Spleen (tissue), 11 donors: ENCODE data around the gene CHST8. TPM values are rescaled to one million over a fixed set of nuclear protein-coding genes. Genes with fewer than 3 reads are reported as not detected.

Experiments used
- DNase-seq: peaks from one replicate; pipeline ENCODE4 v3.0.0-alpha.2; 2020
- H3K27ac ChIP-seq, 8 donors: fragments of 200-600 bp; sonication (generic) in 7 of 8; 1 replicate in 4 of 8; 2 replicates in 4 of 8; pipeline versions ENCODE4 v1.5.0 to v1.8.0; 2016 to 2021; ENCODE audit warnings: inconsistent platforms in 4 of 8, mild to moderate bottlenecking in 4 of 8, moderate library complexity in 1 of 8
- H3K27me3 ChIP-seq, 7 donors: fragments of 200-600 bp; sonication (generic) in 6 of 7; replicated peaks in 1 of 7; 1 replicate in 4 of 7; 2 replicates in 3 of 7; pipeline versions ENCODE4 v1.5.0 to v1.8.0; 2016 to 2021; ENCODE audit warnings: inconsistent platforms in 3 of 7, mild to moderate bottlenecking in 1 of 7
- H3K36me3 ChIP-seq, 6 donors: fragments of 200-600 bp; sonication (generic) in 5 of 6; 1 replicate in 4 of 6; 2 replicates in 2 of 6; pipeline versions ENCODE4 v1.5.0 to v1.8.0; 2016 to 2021; ENCODE audit warnings: inconsistent platforms in 2 of 6
- H3K4me1 ChIP-seq, 6 donors: fragments of 200-600 bp; sonication (generic) in 5 of 6; 1 replicate in 3 of 6; 2 replicates in 3 of 6; pipeline versions ENCODE4 v1.5.0 to v1.8.0; 2016 to 2021; ENCODE audit warnings: inconsistent platforms in 3 of 6
- H3K4me3 ChIP-seq, 8 donors: fragments of 200-600 bp; sonication (generic) in 7 of 8; 1 replicate in 4 of 8; 2 replicates in 4 of 8; pipeline versions ENCODE4 v1.5.0 to v1.8.0; 2016 to 2021; ENCODE audit warnings: inconsistent platforms in 4 of 8, mild to moderate bottlenecking in 4 of 8, moderate library complexity in 2 of 8
- H3K9me3 ChIP-seq, 8 donors: fragments of 200-600 bp; sonication (generic) in 7 of 8; 1 replicate in 4 of 8; 2 replicates in 4 of 8; pipeline versions ENCODE4 v1.5.0 to v1.8.0; 2016 to 2021; ENCODE audit warnings: inconsistent platforms in 4 of 8
- POLR2A ChIP-seq, 3 donors: fragments of 450-650 bp; IDR thresholded peaks; one replicate each; pipeline ENCODE4 v1.5.1; 2017; ENCODE audit warnings: antibody characterized with exemption in 3 of 3, mild to moderate bottlenecking in 1 of 3
- POLR2AphosphoS5 ChIP-seq, 3 donors: sonication (generic); formaldehyde crosslinking; IDR thresholded peaks; one replicate each; pipeline ENCODE4 v1.5.1; 2017; ENCODE audit warnings: antibody characterized with exemption in 3 of 3
- WGBS, 5 donors: extraction: QIAGEN DNeasy Blood & Tissue Kit in 3 of 5; methylation state at CpG; one replicate each; pipeline versions ENCODE4 v1.1.5 to v1.1.7; 2013 to 2018; 5-methylcytosine and 5-hydroxymethylcytosine counted together
- intact Hi-C: fragments of 100-400 bp; cut with DNase I; formaldehyde crosslinking; loops from one replicate; pipeline ENCODE4 v1.15.0; 2023; ENCODE audit warnings: low total_unique reads
- polyA plus RNA-seq, 3 donors: library from polyadenylated mRNA; stranded (reverse); fragments of 200-250 nt; gene quantifications; one replicate each; pipeline ENCODE4 v1.2.1, GENCODE V29; 2013
- total RNA-seq, 7 donors: library from RNA; depleted of rRNA in 3 of 7; stranded (reverse); fragments of >200 nt in 3 of 7; fragmentation: NEBNext Ultra II Directional in 4 of 7; extraction: Animal tissue kit (Norgen Biotek cat#: 25700) in 4 of 7; gene quantifications; one replicate each; pipeline versions ENCODE4 v1.1.0 to v1.2.1, GENCODE V29; 2016 to 2021
- TF ChIP-seq, protein P1 (sequence below), 11 experiments: fragments of 200-600 bp in 7 of 11; fragments of 450-650 bp in 4 of 11; sonication (generic) in 4 of 11; IDR thresholded peaks in 8 of 11; conservative IDR thresholded peaks in 3 of 11; 1 replicate in 7 of 11; 2 replicates in 4 of 11; pipeline versions ENCODE4 v1.4.0 to v1.8.0; 2016 to 2021; ENCODE audit warnings: antibody characterized with exemption in 11 of 11, inconsistent platforms in 4 of 11, mild to moderate bottlenecking in 1 of 11
- donor health status: healthy with polysubstance abuse.
- donor health status: DM: no; HTN: no; CAD: no; lungs with moderate emphysema.
- donor health status: DM: no; HTN: no; CAD: no.
- donor health status: Bipolar disorder and iron deficiency.
- donor health status: healthy.
- donor health status: DM: no; HTN: no; CAD: no.
- donor health status: DM: yes; HTN: yes; CAD: no.

CHST8 gene
- total and polyA plus RNA-seq, 10 donors: 0.43 to 4.0 (median 1.6) TPM

DNA sequence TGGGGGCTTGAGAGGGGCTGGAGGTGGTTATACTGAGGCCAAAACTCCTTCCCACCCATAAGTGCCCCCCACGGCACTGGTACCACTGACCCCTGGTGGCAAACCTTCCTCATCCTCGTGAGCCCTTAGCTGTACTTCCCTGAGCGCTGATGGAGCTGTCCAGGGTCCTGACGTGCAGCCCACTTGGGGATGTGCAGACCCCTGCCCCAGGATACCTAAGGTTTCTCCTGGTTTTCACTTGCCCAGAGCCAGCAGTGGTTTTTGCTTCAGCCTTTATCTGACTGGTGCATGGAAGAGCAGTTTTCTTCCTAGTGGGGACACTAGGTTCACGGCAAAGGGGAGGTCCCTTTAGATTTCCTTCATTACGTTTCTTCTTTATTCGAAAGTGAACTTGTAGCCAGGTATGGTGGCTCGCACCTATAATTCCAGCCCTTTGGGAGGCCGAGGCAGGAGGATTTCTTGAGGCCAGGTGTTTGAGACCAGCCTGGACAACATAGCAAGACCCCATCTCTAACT, 146.2 kb downstream of the CHST8 start:
- no peak for DNase-seq
- Histone ChIP-seq H3K9me3 (no peaks in the 10 kb centered on the region), H3K27ac (no peak overlapping the region), H3K36me3 (no peaks in the 10 kb centered on the region), H3K4me3 (no peak overlapping the region), H3K4me1 (no peaks in the 10 kb centered on the region), H3K27me3 (peaks cover 0 to 44% (median 0%) of the 10 kb centered on the region in 7 donors)
- intact Hi-C loops: no loop called here
- 40 to 44% (median 40%) methylated on average over 9 of the region's 9 CpGs for WGBS, 5 donors
- TF ChIP-seq, protein P1, sequence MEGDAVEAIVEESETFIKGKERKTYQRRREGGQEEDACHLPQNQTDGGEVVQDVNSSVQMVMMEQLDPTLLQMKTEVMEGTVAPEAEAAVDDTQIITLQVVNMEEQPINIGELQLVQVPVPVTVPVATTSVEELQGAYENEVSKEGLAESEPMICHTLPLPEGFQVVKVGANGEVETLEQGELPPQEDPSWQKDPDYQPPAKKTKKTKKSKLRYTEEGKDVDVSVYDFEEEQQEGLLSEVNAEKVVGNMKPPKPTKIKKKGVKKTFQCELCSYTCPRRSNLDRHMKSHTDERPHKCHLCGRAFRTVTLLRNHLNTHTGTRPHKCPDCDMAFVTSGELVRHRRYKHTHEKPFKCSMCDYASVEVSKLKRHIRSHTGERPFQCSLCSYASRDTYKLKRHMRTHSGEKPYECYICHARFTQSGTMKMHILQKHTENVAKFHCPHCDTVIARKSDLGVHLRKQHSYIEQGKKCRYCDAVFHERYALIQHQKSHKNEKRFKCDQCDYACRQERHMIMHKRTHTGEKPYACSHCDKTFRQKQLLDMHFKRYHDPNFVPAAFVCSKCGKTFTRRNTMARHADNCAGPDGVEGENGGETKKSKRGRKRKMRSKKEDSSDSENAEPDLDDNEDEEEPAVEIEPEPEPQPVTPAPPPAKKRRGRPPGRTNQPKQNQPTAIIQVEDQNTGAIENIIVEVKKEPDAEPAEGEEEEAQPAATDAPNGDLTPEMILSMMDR (IDR thresholded peaks at IDR 0.05 in 8 of 11, conservative IDR thresholded peaks at IDR 0.05 in 3 of 11): no peak
- TF ChIP-seq POLR2AphosphoS5 (IDR thresholded peaks at IDR 0.05): no peak
- TF ChIP-seq POLR2A (IDR thresholded peaks at IDR 0.05): no peak

DNA sequence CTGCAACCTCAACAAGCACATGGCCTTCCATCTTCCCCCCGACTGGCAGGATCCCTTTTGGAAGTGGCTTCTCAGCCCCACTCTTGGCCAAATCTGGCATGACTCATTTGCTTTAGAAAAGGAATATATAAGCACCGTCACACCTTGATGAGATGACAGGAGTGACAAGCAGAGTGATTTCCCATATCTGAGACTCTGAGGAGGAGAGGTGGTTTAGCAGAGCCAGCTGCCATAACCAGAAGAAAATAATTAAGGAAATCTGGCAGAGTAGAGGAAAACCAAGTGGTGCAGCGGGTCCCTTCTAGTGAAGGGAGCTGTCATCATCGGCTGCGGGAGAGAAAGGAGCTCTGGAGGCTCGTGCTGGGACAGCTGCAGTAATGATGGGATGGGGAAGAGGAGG, 147.5 kb downstream of the CHST8 start:
- no peaks in the 10 kb centered on the region for H3K36me3 ChIP-seq
- H3K9me3 ChIP-seq: no peaks in the 10 kb centered on the region
- no peak for DNase-seq
- H3K27me3 ChIP-seq: peaks cover 0 to 44% (median 0%) of the 10 kb centered on the region in 7 donors
- intact Hi-C loops: no loop called here
- TF ChIP-seq POLR2AphosphoS5 (IDR thresholded peaks at IDR 0.05): no peak
- TF ChIP-seq, protein P1 (IDR thresholded peaks at IDR 0.05 in 8 of 11, conservative IDR thresholded peaks at IDR 0.05 in 3 of 11): no peak
- TF ChIP-seq POLR2A (IDR thresholded peaks at IDR 0.05): no peak
- no peak overlapping the region for H3K4me3 ChIP-seq
- no peak overlapping the region for H3K27ac ChIP-seq
- WGBS, 5 donors: 63 to 74% (median 68%) methylated on average over 6 of the region's 6 CpGs
- peaks cover 0 to 8% (median 0%) of the 10 kb centered on the region in 6 donors for H3K4me1 ChIP-seq

DNA sequence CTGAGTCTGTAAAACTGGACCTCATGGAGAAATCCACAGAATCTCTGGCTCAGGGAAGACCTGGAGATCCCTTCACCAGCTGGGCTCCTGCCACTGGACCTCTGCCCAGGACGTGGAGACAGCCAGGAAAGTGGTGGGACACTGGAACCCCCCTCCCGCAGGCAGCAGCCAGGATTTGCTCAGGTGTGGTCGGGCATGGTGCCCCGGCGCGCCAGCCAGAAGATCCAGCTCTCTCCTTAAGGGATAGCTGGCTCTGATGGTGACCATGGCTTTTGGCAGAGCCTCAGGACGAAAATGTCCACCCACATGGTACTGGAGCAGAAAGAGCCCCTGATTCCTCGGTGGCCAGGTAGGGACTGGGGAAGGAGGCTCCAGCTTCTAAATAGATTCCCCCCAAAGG, 148.4 kb downstream of the CHST8 start:
- Histone ChIP-seq H3K9me3 (no peaks in the 10 kb centered on the region), H3K4me3 (no peak overlapping the region), H3K27me3 (peaks cover 0 to 44% (median 0%) of the 10 kb centered on the region in 7 donors), H3K36me3 (no peaks in the 10 kb centered on the region), H3K4me1 (peaks cover 0 to 8% (median 0%) of the 10 kb centered on the region in 6 donors), H3K27ac (no peak overlapping the region)
- 52 to 81% (median 75%) methylated on average over 5 to 8 of the region's 8 CpGs for WGBS, 5 donors
- no peak for DNase-seq
- intact Hi-C loops: loop anchor here (5.0 kb wide), 1 partner anchor 338 kb away; no protein-coding TSS in a partner anchor
- no peak for TF ChIP-seq POLR2AphosphoS5 (IDR thresholded peaks at IDR 0.05)
- TF ChIP-seq, protein P1 (IDR thresholded peaks at IDR 0.05 in 8 of 11, conservative IDR thresholded peaks at IDR 0.05 in 3 of 11): no peak
- TF ChIP-seq POLR2A (IDR thresholded peaks at IDR 0.05): no peak

DNA sequence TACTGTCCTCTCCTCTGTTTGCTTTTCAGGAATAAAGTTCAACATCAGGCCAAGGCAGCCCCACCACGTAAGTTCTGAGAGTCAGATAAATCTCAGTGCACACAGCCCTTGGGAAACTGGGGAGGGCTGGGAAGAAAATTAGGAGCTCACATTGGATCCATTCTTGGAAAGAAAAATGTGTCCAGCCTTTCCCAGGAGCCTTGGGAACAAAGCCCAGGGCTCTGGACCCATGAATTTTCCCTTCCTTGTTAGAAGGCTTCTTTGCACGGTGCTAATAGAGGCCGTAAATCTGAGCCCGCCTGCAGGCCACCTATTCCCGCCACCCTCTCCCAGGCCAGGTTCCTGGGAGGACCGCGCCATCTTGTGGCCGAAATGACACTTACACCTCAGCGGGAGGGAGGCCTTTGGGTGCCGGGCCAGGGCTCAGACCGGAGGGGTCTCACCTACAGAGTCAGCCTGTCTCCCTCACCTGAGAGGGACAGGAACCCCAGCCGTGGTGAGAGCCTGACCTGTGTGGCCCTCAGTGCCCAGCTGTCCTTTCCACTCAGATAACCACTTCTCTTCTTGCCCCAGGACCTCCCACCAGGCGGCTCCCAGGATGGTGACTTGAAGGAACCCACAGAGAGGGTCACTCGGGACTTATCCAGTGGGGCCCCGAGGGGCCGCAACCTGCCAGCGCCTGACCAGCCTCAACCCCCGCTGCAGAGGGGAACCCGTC, 149.8 kb downstream of the CHST8 start:
- Histone ChIP-seq H3K4me1 (peaks cover 0 to 8% (median 0%) of the 10 kb centered on the region in 6 donors), H3K4me3 (no peak overlapping the region), H3K36me3 (no peaks in the 10 kb centered on the region), H3K27ac (no peak overlapping the region), H3K9me3 (no peaks in the 10 kb centered on the region), H3K27me3 (peaks cover 0 to 40% (median 0%) of the 10 kb centered on the region in 7 donors)
- intact Hi-C loops: loop anchor here (5.0 kb wide), 1 partner anchor 339 kb away; no protein-coding TSS in a partner anchor
- DNase-seq: peak; percentile 87
- TF ChIP-seq POLR2A (IDR thresholded peaks at IDR 0.05) (no peak), POLR2AphosphoS5 (IDR thresholded peaks at IDR 0.05) (peak in 1 of 3 donors; percentile 43)
- TF ChIP-seq, protein P1 (IDR thresholded peaks at IDR 0.05 in 8 of 11, conservative IDR thresholded peaks at IDR 0.05 in 3 of 11): peak; percentile 61 to 92 (median 80)
- 17 to 37% (median 33%) methylated on average over 10 to 19 of the region's 19 CpGs for WGBS, 5 donors
